Neural cell (in vitro differentiated cells): ENCODE data around the gene PPP1R2B. TPM values are rescaled to one million over a fixed set of nuclear protein-coding genes. Genes with fewer than 3 reads are reported as not detected.

Experiments used
- H2AFZ ChIP-seq: fragments of 200-600, 300-800 bp; sonication (generic), shearing (Covaris generic); 2 replicates; pipeline ENCODE4 v1.6.0; 2014; ENCODE audit warnings: low read depth, mild to moderate bottlenecking, antibody characterized with exemption, low read length, moderate library complexity
- H3F3A ChIP-seq: fragments of 200-600 bp; shearing (Covaris generic); 2 replicates; pipeline ENCODE4 v1.6.1; 2016; ENCODE audit warnings: mild to moderate bottlenecking, moderate library complexity, mixed read lengths, antibody characterized with exemption, low read length; ENCODE audit not compliant: insufficient read depth, poor library complexity, severe bottlenecking
- H3K27ac ChIP-seq: fragments of 200-600, 300-800 bp; sonication (generic), shearing (Covaris generic); 2 replicates; pipeline ENCODE4 v1.5.1; 2014; ENCODE audit warnings: mild to moderate bottlenecking, low read length, moderate library complexity
- H3K27me3 ChIP-seq: fragments of 300-800, 200-600 bp; sonication (generic), shearing (Covaris generic); 2 replicates; pipeline ENCODE4 v1.6.0; 2014; ENCODE audit warnings: mild to moderate bottlenecking, low read depth, low read length, moderate library complexity; ENCODE audit not compliant: insufficient read depth
- H3K36me3 ChIP-seq: fragments of 300-800, 200-600 bp; sonication (generic), shearing (Covaris generic); 2 replicates; pipeline ENCODE4 v1.5.1; 2014; ENCODE audit warnings: mild to moderate bottlenecking, antibody characterized with exemption, low read length, moderate library complexity; ENCODE audit not compliant: insufficient read depth
- H3K4me2 ChIP-seq: fragments of 300-800, 200-600 bp; sonication (generic), shearing (Covaris generic); 2 replicates; pipeline ENCODE4 v1.6.0; 2014; ENCODE audit warnings: mild to moderate bottlenecking, low read length
- H3K4me3 ChIP-seq: fragments of 300-800, 200-600 bp; sonication (generic), shearing (Covaris generic); 2 replicates; pipeline ENCODE4 v1.5.1; 2014; ENCODE audit warnings: mild to moderate bottlenecking, low read length, moderate library complexity
- H3K79me2 ChIP-seq: fragments of 200-600 bp; shearing (Covaris generic); replicated peaks from 2 replicates; pipeline ENCODE4 v1.6.0; 2014; ENCODE audit warnings: mild to moderate bottlenecking, low read length, moderate library complexity; ENCODE audit not compliant: insufficient read depth
- H3K9ac ChIP-seq: fragments of 300-800, 200-600 bp; sonication (generic), shearing (Covaris generic); 2 replicates; pipeline ENCODE4 v1.6.1; 2016; ENCODE audit warnings: mild to moderate bottlenecking, low read length, mixed read lengths
- H3K9me2 ChIP-seq: fragments of 200-600 bp; shearing (Covaris generic); 2 replicates; pipeline ENCODE4 v1.6.1; 2016; ENCODE audit warnings: mild to moderate bottlenecking, low read length, mixed read lengths; ENCODE audit not compliant: insufficient read depth
- H3K9me3 ChIP-seq: fragments of 200-600, 300-800 bp; sonication (generic), shearing (Covaris generic); 2 replicates; pipeline ENCODE4 v1.6.1; 2016; ENCODE audit warnings: mild to moderate bottlenecking, mixed run types, low read length, moderate library complexity, mixed read lengths
- H4K20me1 ChIP-seq: fragments of 200-600 bp; shearing (Covaris generic); 2 replicates; pipeline ENCODE4 v1.6.1; 2016; ENCODE audit warnings: mild to moderate bottlenecking, mixed run types; ENCODE audit not compliant: insufficient read depth
- EP300 ChIP-seq: fragments of 450-650 bp; conservative IDR thresholded peaks from 2 replicates; pipeline ENCODE4 v1.6.1; 2014; ENCODE audit warnings: antibody characterized with exemption, mild to moderate bottlenecking, moderate library complexity; ENCODE audit not compliant: poor library complexity, severe bottlenecking
- EZH2 ChIP-seq: fragments of 200-600, 300-800 bp; shearing (Covaris generic), sonication (generic); IDR thresholded peaks from 2 replicates; pipeline ENCODE4 v1.6.1; 2014; ENCODE audit warnings: antibody characterized with exemption, low read length, borderline replicate concordance, mild to moderate bottlenecking; ENCODE audit not compliant: insufficient read depth, poor library complexity, severe bottlenecking
- MXI1 ChIP-seq: fragments of 450-650 bp; conservative IDR thresholded peaks from 2 replicates; pipeline ENCODE4 v1.6.1; 2014; ENCODE audit warnings: antibody characterized with exemption, mild to moderate bottlenecking; ENCODE audit not compliant: poor library complexity, severe bottlenecking
- POLR2AphosphoS5 ChIP-seq: IDR thresholded peaks from 2 replicates; pipeline ENCODE4 v1.6.1; 2012
- RAD21 ChIP-seq: fragments of 450-650 bp; conservative IDR thresholded peaks from 2 replicates; pipeline ENCODE4 v1.6.1; 2014; ENCODE audit warnings: antibody characterized with exemption, mild to moderate bottlenecking, moderate library complexity
- SMC3 ChIP-seq: fragments of 450-650 bp; conservative IDR thresholded peaks from 2 replicates; pipeline ENCODE4 v1.6.1; 2014; ENCODE audit warnings: antibody characterized with exemption, mild to moderate bottlenecking, moderate library complexity; ENCODE audit not compliant: poor library complexity
- TAF1 ChIP-seq: IDR thresholded peaks from 2 replicates; pipeline ENCODE4 v1.6.1; 2012; ENCODE audit warnings: low read depth
- polyA plus RNA-seq: library from polyadenylated mRNA; depleted of rRNA; stranded (reverse); fragments of >200 nt; gene quantifications from 2 replicates; pipeline ENCODE4 v1.2.3, GENCODE V29; 2014
- TF ChIP-seq, protein P1 (sequence below): fragments of 450-650 bp; IDR thresholded peaks from 2 replicates; pipeline ENCODE4 v1.5.1; 2014; ENCODE audit warnings: antibody characterized with exemption, mild to moderate bottlenecking, moderate library complexity; ENCODE audit not compliant: poor library complexity, severe bottlenecking
- TF ChIP-seq, protein P2 (sequence below): IDR thresholded peaks from 2 replicates; pipeline ENCODE4 v1.6.1; 2012; ENCODE audit warnings: borderline replicate concordance

Gene PPP1R2B
- polyA plus RNA-seq, 1 donor from 2014 or later: not detected

DNA sequence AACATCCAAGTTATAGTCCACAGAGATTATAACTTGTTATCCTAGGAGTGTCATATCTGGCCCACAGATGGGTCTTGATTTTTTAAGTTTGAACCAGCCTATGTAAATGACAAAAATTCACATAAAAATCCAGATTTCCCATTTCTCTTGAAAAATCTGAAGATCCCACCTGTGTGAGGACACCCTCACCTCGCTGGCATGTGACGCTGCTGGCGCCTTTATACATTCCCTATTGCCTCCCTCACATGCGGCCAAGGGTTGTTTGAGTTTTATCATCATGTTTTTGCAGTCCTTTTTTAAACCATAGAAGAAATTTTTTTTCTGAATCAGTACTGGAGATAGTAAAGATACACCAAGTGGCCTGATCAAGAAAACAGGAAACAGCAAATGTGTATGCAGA is 25.9 kb upstream of the PPP1R2B start:
- Histone ChIP-seq H3K79me2 (no peaks in the 10 kb centered on the region), H3K27ac (no peak overlapping the region), H3F3A (no peaks in the 10 kb centered on the region), H3K4me2 (no peak overlapping the region), H3K27me3 (no peaks in the 10 kb centered on the region), H3K36me3 (no peaks in the 10 kb centered on the region), H3K9me3 (no peaks in the 10 kb centered on the region), H3K9me2 (no peaks in the 10 kb centered on the region), H3K4me3 (no peak overlapping the region), H3K9ac (no peak overlapping the region), H2AFZ (no peak overlapping the region), H4K20me1 (no peaks in the 10 kb centered on the region)
- TF ChIP-seq EP300 (no peak), EZH2 (no peak), TAF1 (no peak), POLR2AphosphoS5 (no peak), RAD21 (no peak), SMC3 (no peak), MXI1 (no peak)
- TF ChIP-seq, protein P1, sequence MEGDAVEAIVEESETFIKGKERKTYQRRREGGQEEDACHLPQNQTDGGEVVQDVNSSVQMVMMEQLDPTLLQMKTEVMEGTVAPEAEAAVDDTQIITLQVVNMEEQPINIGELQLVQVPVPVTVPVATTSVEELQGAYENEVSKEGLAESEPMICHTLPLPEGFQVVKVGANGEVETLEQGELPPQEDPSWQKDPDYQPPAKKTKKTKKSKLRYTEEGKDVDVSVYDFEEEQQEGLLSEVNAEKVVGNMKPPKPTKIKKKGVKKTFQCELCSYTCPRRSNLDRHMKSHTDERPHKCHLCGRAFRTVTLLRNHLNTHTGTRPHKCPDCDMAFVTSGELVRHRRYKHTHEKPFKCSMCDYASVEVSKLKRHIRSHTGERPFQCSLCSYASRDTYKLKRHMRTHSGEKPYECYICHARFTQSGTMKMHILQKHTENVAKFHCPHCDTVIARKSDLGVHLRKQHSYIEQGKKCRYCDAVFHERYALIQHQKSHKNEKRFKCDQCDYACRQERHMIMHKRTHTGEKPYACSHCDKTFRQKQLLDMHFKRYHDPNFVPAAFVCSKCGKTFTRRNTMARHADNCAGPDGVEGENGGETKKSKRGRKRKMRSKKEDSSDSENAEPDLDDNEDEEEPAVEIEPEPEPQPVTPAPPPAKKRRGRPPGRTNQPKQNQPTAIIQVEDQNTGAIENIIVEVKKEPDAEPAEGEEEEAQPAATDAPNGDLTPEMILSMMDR: no peak
- TF ChIP-seq, protein P2, sequence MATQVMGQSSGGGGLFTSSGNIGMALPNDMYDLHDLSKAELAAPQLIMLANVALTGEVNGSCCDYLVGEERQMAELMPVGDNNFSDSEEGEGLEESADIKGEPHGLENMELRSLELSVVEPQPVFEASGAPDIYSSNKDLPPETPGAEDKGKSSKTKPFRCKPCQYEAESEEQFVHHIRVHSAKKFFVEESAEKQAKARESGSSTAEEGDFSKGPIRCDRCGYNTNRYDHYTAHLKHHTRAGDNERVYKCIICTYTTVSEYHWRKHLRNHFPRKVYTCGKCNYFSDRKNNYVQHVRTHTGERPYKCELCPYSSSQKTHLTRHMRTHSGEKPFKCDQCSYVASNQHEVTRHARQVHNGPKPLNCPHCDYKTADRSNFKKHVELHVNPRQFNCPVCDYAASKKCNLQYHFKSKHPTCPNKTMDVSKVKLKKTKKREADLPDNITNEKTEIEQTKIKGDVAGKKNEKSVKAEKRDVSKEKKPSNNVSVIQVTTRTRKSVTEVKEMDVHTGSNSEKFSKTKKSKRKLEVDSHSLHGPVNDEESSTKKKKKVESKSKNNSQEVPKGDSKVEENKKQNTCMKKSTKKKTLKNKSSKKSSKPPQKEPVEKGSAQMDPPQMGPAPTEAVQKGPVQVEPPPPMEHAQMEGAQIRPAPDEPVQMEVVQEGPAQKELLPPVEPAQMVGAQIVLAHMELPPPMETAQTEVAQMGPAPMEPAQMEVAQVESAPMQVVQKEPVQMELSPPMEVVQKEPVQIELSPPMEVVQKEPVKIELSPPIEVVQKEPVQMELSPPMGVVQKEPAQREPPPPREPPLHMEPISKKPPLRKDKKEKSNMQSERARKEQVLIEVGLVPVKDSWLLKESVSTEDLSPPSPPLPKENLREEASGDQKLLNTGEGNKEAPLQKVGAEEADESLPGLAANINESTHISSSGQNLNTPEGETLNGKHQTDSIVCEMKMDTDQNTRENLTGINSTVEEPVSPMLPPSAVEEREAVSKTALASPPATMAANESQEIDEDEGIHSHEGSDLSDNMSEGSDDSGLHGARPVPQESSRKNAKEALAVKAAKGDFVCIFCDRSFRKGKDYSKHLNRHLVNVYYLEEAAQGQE: no peak

DNA sequence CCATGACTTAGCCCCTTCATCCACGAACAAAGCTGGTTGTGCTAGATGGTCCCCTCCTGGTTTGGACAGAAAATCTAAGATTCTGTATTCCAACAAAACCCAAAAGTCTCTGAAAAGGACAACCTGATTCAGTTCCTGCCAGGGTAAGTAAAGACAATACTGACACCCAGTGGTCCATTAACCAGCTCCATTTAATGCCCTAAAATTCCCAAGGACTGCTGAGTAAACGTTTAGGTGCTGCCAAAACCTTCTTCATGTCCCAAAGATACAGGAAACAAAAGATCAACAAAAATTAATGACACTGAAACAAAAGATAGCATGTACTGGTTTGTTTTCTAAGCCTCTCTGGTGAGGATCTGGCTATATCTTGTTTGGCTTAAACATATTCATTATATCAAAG is 25.3 kb upstream of the PPP1R2B start:
- H3K9ac ChIP-seq: no peak overlapping the region
- no peak overlapping the region for H2AFZ ChIP-seq
- no peaks in the 10 kb centered on the region for H4K20me1 ChIP-seq
- no peaks in the 10 kb centered on the region for H3K27me3 ChIP-seq
- H3K4me2 ChIP-seq: no peak overlapping the region
- TF ChIP-seq EP300 (no peak), RAD21 (peak; percentile 92), MXI1 (no peak), TAF1 (no peak), SMC3 (peak; percentile 93), POLR2AphosphoS5 (no peak), EZH2 (no peak)
- TF ChIP-seq, protein P1: peak; percentile 89
- TF ChIP-seq, protein P2: no peak
- H3F3A ChIP-seq: no peaks in the 10 kb centered on the region
- no peaks in the 10 kb centered on the region for H3K36me3 ChIP-seq
- no peaks in the 10 kb centered on the region for H3K9me3 ChIP-seq
- H3K9me2 ChIP-seq: no peaks in the 10 kb centered on the region
- H3K4me3 ChIP-seq: no peak overlapping the region
- no peak overlapping the region for H3K27ac ChIP-seq
- no peaks in the 10 kb centered on the region for H3K79me2 ChIP-seq
